Stimulated activated CD8-positive, alpha-beta memory T cell treated with anti-CD3 and anti-CD28 coated beads, Interleukin-4, amount 100 ng/mL, for 1 hour (primary cell): ENCODE results near the gene ETFA.
"Not testable (repeated sequence)": the region's sequence is repeated elsewhere in the genome, so short reads cannot be mapped to it uniquely, and the experiment has no call there.

Experiments
- DNase-seq, 2 donors: peaks; one replicate each; pipeline ENCODE4 v3.0.0-alpha.2; 2020; ENCODE audit warnings: low read depth in 2 of 2, low spot score in 1 of 2

Gene ETFA

DNA sequence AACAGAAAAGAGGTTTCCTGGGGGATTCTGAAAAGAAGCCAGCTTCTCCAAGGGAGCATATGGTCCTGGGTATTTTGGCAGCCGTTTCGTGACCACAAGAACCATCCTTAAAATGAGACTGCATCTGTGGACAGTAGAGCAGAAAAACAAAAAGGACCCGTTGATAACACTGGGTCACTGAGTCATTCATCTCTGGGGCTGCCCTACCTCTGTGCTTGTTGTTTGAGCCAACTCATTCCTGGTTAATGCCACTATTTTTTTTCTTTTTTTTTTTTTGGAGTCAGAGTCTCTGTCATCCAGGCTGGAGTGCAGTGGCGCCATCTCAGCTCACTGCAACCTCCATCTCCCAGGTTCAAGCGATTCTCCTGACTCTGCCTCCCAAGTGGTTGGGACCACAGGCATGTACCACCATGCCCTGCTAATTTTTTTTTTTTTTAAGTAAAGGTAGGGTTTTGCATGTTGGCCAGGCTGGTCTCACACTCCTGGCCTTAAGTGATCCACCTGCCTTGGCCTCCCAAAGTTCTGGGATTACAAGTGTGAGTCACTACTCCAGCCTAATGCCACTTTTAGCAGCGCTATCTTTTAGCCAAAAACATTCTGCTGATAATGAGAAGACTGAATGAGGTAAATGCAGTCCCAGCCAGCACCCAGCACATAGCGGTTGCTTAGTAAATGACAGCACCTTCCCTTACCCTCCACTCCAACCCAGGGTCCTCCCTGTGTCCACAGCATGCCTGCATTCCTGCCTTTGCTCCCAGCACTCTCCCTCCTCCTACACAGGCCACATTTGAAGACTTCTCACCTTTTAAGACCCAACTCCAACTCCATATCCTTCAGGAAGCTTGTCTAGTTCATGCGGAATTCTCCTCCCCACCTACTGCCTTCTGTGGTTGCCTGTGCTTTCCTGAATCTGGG, 16.2 kb upstream of the ETFA start:
- no peak for DNase-seq

DNA sequence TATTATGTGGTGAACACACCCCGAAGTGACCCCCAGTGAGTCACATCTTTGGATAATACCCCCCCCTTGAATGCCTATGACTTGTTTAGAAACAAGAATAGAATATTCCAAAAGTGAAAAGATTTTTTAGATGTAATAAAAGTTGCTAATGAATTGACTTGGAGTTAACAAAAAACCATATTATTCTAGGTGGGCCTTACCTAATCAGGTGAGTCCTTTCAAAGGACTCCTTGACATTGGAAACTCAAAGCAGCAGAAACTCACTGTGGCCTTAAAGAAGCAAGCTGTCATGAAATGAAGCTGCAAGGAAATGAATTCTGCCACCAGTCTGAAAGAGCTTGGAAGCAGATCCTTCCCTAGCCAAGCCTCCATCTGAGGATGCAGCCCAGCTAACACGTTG, 14.4 kb upstream of the ETFA start:
- DNase-seq: no peak

DNA sequence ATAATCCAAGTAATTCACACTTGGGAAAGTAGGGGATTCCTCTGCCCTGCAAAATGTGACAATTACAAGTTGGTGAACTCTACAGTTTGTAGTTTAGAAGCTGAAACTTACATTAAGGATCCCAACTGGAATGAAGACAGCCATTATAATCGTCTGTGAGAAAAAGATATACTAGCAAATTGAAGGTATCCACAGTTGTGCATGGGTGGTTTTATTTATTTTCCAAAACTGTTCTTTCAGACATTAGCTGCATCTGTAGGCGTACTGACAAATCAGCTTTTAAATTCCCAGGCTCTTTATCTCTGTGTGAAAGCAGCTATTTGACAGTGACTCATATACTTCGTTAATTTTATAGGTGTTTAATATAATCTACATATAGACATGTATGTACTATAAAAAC, 12.8 kb upstream of the ETFA start:
- DNase-seq: no peak

DNA sequence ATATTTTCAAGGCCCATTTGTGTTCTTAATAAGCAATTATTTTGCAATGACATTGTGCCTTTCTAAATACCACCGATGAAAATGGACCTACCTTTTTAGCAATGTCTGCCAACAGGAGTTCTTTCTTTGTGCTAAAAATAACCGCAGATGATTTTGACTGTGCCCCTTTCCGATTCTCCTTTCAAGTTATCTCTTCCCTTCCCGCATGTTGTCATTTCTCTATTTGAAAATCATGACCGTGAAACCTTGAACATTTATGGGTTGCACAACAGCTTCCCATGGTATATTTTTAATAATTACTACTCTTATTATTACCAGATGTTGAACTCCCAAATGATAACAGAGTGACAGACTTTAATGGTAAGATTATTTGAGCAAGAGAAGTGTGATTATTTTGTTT, 10.3 kb upstream of the ETFA start:
- DNase-seq: no peak

DNA sequence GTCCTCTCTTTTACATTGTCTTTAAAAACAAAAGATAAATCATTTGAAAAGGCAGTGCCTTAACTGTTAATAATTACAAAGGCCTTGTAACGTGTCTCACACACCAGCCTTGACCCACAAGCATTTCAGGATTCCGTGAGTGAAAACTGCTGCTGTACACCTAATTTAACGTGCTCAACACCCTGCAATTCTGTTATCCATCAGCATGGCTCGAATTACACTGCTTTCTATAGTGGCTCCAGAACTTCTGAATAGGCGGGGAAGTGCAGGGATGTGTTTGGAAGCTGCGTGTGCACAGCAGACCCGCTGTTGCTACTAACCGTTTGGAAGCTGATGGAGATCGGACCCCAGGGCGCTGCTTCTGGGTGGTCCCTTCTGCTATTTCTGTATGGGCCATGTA, 9.9 kb upstream of the ETFA start:
- no peak for DNase-seq

DNA sequence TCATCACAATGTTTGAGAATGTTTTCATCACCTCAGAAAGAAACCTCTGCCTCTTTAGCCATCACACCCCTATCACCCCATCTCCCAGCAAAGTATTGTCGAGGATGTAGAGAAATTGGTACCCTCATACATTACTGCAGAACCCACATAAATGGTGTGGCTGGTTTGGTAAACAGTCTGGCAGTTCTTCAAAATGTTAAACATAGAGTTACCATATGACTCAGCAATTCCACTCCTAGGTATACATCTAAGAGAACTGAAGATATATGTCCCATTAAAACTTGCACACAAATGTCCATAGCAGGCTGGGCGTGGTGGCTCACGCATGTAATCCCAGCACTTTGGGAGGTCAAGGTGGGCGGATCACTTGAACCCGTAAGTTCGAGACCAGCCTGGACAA, 8.7 kb upstream of the ETFA start:
- no peak for DNase-seq

DNA sequence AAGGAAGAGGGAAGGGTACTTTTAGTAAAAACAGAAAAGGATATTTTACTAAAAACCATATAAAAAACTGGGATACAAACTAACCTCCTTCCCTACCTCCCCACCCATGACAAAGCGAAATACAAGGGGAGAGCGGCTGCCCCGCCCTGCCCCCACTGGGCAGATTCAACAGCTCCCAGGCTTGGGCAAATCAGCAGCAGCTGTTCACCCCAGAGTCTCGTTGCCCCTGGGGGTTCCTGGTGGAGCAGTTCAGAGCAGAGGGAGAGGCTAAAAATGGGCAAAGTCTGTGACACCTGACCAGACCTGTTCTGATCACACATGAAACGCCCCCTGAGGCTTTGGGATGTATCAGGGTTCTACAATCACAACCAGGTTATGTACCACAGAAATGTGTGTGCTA, 2.5 kb upstream of the ETFA start:
- no peak for DNase-seq

DNA sequence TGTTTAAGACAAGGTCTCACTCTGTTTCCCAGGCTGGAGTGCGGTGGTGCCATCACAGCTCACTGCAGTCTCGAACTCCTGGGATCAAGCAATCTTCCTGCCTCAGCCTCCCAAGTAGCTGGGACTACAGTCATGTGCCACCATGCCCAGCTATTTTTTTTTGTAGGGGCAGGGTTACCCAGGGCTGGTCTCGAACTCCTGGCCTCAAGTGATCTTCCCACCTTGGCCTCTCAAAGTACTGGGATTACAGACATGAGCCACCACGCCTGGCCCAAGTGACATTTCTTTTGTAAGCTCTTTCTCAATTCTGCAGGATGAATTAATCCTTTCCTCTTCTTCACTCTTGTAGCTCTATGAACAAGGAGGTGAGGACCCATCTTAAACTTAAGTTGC, 1.9 kb upstream of the ETFA start:
- not testable (repeated sequence) for DNase-seq

DNA sequence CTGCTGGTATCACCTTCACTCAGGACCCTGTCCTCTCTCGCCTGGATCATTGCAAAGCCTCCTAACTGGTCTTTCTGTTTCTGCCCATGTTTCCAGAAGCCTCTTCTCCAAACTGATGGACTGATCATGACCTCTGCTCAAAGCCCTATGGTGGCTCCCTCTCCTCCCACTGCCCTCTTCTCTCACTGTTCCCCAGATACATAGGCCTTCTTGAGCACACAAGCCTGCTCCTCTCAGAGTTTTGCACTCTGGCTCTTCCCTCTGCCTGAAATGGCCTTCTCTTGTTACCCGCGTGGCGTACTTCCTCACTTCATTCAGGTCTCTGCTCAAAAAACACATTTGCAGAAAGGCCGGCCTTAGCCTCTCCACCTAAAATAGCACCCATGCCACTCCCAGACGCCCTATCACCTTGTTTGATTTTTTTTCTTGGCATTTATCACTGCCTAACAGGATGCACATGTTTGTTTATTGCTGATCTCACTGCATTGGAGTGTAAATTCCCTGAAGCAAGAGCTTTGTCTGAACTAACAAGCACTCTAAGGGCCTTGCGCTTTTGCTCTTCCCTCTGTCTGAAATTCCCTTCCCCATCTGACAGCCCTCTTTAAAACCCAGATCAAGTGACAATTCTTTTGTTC, 1.4 kb upstream of the ETFA start:
- no peak for DNase-seq

DNA sequence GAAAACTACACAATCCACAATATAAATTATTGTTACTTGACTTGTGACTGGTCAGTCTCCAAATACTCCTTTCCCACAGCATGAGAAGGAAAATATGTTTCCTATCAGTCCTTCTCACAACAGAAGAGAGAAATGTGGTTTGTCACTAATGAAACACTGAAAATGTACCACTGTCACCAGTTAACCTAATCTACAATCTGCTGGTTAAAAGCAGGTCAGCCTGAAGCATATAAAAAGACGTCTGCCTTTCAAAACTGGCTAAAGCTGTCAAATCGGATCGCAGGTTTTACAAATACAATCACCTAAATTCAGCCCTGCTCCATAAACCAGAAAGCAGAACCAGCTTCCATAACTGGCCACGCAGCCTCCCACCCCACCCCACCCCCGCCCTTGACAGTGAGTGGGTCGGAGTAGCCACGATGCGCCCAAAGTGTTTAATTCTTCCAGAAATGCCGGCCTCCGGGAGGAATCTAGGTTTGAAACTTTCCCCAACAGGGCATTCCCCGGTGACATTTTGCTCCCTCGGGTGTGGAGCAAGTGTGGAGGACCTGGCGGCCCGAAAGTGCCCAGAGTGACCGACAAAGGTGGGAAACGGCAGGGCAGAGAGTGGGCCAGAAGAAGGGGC, 682 bp downstream of the ETFA start:
- no peak for DNase-seq

DNA sequence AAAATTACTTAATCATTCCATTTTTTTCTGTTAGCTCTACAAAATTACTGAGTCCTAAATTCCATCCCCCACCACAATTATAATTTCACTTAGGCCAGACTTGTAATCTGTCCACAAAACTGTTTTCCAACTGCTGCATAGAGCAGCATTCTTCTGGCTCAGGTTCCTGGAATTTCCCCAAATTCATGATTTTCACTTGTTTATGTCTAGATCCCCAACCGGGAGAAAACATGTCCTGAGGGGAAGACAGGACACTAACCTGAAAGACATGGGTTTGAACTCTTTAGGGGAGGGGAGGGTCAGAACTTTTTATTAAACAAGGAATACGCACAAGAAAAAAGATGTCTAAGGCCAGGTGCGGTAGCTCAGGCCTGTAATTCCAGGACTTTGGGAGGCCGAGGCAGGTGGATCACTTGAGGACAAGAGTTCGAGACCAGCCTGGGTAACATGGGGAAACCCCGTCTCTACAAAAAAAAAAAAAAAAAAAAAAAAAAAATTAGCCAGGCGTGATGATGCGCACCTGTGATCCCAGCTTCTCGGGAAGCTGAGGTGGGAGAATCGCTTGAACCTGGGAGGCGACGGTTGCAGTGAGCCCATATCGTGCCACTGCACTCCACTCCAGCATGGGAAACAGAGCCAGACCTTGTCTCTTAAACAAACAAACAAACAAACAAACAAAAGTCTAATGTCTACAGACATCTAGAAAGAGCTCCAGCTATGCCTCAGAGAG, 1.5 kb downstream of the ETFA start:
- DNase-seq: no peak

DNA sequence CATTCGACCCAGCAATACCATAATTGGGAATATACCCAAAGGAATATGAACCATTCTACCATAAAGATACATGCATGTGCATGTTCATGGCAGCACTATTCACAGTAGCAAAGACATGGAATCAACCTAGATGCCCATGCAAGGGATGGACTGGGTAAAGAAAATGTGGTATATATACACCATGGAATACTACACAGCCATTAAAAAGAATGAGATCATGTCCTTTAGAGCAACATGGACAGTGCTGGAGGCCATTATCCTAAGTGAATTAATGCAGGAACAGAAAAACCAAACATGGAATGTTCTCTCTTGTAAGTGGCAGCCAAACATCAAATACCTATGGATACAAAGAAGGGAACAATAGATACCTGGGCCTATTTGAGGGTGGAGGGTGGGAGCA, 7.4 kb downstream of the ETFA start:
- no peak for DNase-seq

DNA sequence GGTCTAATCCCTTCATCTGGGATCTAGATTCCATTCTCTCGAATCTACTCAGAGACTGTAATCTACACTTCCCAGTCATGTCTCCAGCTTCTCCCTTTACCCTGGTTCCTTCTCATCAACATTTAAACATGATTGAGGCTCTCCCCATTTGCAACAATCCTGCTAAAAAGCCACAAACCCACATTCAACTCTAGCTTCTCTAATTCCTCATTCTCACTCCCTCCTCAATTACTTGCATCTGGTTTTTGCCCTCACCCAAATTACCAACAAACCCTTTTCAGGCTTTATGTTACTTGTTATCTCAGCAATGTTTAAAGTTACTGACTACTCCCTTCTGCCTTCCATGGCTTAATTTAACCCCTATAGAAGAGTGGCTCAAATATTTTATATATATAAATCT, 11.5 kb downstream of the ETFA start:
- no peak for DNase-seq

DNA sequence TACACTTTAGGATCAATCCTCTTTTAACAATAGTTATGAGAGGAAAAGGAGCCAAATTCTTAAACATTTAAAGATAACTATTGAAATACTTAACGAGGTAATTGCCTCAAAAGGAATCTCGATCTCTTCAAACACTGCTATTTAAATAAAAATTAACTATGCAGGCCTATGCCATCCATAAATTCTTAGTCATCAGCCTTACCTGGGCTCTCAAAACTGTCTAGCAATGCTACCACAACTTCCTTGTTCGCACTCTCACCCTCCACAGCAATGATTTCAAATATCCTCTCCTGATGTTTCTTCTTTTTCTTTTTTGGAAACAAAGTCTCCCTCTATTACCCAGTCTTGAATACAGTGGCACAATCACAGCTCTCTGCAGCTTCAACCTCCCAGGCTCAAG, 12.3 kb downstream of the ETFA start:
- no peak for DNase-seq

DNA sequence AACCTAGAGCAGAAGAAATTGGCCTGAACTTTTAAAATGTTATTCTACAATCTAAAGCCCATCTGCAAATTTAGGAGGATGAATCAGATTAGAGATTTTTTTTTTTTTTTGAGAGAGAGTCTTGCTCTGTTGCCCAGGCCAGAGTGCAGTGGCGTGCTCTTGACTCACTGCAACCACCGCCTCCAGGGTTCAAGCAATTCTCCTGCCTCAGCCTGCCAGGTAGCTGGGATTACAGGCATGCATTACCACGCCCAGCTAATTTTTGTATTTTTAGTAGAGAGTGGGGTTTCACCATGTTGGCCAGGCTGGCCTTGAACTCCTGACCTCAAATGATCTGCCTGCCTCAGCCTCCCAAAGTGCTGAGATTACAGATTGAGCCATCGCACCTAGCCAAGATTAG, 13.3 kb downstream of the ETFA start:
- DNase-seq: not testable (repeated sequence)

DNA sequence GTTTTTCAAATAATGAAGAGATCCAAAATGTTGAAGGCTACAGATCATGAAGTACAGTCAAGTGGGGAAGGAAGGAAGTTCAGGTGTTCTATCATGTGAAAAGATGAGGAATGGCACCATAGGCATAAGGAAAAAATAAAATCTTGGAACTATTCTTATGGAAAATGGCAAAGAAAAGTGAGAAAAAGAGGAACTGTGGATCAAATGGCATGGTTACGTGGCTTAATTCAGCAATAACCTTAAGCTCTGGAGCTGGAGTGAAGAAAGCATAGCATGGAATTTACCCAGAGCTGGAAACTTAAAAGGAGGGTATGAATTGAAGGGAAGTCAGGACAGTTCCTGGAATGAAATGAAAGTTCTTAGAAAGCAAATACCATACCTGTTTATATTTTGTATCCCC, 14.4 kb downstream of the ETFA start:
- DNase-seq: no peak

DNA sequence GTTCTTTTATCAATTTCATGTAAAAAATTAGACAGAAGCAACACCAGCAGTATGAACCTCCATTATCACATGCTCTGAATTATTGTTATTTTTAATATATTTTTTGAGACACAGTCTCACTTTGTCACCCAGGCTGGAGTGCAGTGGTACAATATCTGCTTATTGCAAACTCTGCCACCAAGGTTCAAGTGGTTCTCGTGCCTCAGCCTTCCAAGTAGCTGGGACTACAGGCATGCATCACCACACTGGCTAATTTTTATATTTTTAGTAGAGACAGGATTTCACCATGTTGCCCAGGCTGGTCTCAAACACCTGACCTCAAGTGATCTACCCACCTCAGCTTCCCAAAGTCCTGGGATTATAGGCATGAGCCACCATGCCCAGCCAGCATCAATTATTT, 16.8 kb downstream of the ETFA start:
- not testable (repeated sequence) for DNase-seq

DNA sequence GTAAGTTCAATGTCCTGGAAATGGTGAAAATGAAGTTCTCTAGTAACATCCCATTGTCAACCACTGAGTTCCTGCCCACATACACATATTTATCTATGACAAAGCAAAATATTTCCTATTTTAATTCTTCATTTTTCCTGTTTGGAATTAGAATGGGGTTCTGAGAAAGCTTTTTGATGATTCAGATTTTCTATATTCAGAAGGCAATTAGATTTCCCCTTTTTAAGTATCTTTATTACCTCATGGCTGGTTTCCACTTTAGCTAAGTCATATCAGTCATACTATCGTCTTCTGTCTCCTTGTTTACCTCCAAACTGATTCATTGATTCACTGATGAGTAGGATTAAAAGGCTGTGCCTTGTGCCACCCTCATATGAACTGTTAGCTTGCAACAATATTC, 17.9 kb downstream of the ETFA start:
- no peak for DNase-seq

DNA sequence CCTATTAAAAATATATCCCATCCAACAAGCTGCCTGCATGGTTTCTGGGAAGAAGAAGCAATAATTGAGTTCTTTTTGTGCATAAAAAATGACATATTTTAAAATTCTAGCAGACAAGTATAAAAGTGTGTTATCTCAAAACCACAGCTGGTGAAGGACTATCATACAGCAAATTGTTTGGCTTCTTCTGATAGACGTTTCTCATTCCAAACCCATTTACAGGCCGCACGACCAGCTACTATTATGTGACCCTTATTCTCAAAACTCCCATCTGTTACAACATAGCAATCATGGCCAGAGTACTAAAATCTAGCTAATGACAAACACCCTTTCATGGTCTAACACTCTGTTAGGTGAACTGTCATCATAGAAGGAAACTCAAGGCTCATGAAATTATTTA, 21.7 kb downstream of the ETFA start:
- DNase-seq: no peak

DNA sequence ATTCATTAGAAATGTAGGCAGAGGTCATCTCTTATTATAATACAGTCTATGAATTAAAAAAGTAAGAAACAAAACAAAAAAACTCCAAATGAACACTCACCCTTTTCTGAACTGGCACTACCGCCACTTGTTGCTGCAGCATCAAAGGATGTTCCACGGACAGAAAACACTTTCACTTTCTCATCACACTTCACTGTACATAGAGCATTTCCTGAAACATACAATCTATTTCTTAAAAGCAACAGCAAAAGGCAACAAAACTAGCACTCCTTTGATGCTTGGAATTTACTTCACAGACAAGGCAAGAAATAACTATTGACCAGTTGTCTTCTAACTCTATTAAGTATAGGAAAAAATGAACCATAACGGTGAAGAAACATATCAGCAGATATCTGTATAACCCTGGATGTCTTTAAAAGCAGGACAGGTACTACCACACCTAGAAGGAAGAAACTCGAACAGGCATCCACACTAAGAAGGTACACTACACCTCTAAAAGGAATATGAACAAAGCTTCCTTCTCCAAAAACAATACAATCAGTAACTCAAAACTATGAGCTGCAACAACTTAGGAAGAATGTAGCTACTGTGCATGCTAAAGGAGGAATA, 24.9 kb downstream of the ETFA start:
- no peak for DNase-seq

DNA sequence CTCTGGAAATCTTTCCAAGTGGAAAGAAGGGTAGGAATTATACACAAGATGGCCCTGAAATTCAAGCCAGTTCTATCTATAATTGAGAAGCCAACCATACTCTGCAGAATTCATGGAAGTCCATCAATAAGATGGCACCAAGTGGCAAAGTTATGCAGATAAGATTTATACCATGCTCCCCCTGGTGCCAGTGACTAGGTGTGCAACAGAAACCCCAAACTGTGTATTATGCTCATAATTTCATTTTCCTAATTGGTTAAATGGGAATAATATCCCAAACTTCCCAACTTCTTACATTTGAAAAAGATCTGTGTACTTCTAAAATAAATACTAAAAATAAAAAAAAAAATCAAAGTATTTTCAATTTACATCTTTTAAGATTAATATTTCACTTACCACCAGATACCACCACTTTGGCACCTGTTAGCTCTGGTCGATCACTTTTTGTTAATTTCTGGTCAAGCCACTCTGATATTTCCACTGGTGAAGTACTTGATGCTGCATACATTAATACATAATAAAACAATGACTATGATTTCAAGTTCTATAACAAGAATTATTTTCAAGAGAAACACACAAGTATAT, 25.9 kb downstream of the ETFA start:
- no peak for DNase-seq
